NT2/D1 (cell line): ENCODE results near the gene ITGAL.
A peak's percentile ranks its signal among the peaks of the same experiment; 100 is the strongest.

ENCODE experiments used
- DNase-seq: peaks from one replicate; pipeline ENCODE4 v3.0.0-alpha.2; 2011; ENCODE audit warnings: low read depth, low spot score
- H3K27me3 ChIP-seq: 2 replicates; pipeline ENCODE4 v1.6.0; 2011; ENCODE audit warnings: mild to moderate bottlenecking; ENCODE audit not compliant: insufficient read length, insufficient read depth
- H3K36me3 ChIP-seq: 2 replicates; pipeline ENCODE4 v1.6.1; 2011; ENCODE audit warnings: mild to moderate bottlenecking, low read length, mixed read lengths; ENCODE audit not compliant: insufficient read depth, insufficient read length
- H3K4me1 ChIP-seq: 2 replicates; pipeline ENCODE4 v1.5.1; 2011; ENCODE audit not compliant: insufficient read depth, insufficient read length
- H3K4me3 ChIP-seq: 2 replicates; pipeline ENCODE4 v1.5.1; 2011; ENCODE audit warnings: low read depth; ENCODE audit not compliant: insufficient read length
- H3K9ac ChIP-seq: 2 replicates; pipeline ENCODE4 v1.6.0; 2011; ENCODE audit warnings: low read depth; ENCODE audit not compliant: insufficient read length
- H3K9me3 ChIP-seq: 2 replicates; pipeline ENCODE4 v1.5.1; 2011; ENCODE audit warnings: mild to moderate bottlenecking, low read length; ENCODE audit not compliant: insufficient read depth
- SUZ12 ChIP-seq: IDR thresholded peaks from 2 replicates; pipeline ENCODE4 v1.6.1; 2011; ENCODE audit not compliant: insufficient read length, insufficient read depth; ENCODE audit errors: extremely low read depth
- YY1 ChIP-seq: IDR thresholded peaks from 2 replicates; pipeline ENCODE4 v1.6.1; 2011; ENCODE audit not compliant: insufficient read length, insufficient read depth
- ZNF274 ChIP-seq: IDR thresholded peaks from 2 replicates; pipeline ENCODE4 v1.6.1; 2011; ENCODE audit warnings: mild to moderate bottlenecking, low read depth, low read length

Gene ITGAL

DNA sequence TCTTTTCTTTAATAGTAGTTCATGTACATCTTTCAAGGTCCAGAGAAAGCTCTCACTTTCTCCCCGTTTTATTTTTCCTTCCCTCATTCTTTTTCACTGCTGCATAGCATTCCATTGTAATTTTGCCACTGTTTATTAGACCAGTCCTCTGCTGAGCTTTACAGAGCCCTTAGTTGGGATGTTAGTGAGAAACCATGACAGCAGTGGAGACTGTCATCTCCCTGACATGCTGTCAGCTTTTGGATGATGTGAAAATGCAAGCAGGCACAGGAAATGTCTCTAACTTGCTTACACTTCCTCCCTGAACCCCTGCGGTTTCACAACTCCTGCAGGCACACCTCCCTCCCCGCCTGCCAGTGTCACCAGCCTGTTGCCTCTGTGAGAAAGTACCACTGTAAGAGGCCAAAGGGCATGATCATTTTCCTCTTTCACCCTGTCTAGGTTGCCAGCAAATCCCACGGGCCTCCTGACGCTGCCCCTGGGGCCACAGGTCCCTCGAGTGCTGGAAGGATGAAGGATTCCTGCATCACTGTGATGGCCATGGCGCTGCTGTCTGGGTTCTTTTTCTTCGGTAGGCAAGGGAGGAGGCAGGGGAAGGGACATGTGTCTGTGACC is at the start of gene ITGAL:
TSS of gene ITGAL (plus strand) at position 415 of the 615 bp plus-strand sequence. CDS start at position 511, 96 bp downstream.
- Histone ChIP-seq H3K4me1 (peaks cover 5% of the 10 kb centered on the region), H3K9me3 (no peaks in the 10 kb centered on the region), H3K27me3 (no peaks in the 10 kb centered on the region), H3K9ac (no peak within 1 kb of the TSS), H3K36me3 (no peaks in the 10 kb centered on the region), H3K4me3 (no peak within 1 kb of the TSS)
- TF ChIP-seq YY1: no peak
- TF ChIP-seq SUZ12: no peak
- no peak for TF ChIP-seq ZNF274
- DNase-seq: no peak

GRCh38 chr16:30428055-30428454 is 44.5 kb upstream of the ITGAL start:
- H3K4me1 ChIP-seq: peaks cover 2% of the 10 kb centered on the region
- H3K36me3 ChIP-seq: peaks cover 38% of the 10 kb centered on the region
- no peak overlapping the region for H3K4me3 ChIP-seq
- no peaks in the 10 kb centered on the region for H3K9me3 ChIP-seq
- H3K27me3 ChIP-seq: no peaks in the 10 kb centered on the region
- TF ChIP-seq ZNF274 (no peak), SUZ12 (no peak), YY1 (no peak)
- no peak for DNase-seq
- H3K9ac ChIP-seq: no peak overlapping the region

DNA sequence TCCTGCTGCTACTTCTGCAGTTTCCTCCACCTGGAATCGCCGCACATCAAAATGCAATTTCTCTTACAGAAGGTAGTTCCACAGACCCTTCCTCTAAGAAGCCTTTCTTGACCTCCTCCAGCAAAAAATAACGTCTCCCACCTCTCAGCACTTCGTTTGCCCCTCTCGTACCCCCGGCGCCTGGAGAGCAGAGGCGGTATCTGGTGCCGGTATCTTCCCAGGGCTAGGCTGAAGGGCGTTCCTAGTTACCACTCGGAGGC is 43.2 kb upstream of the ITGAL start:
- TF ChIP-seq YY1: no peak
- TF ChIP-seq SUZ12: no peak
- no peak for TF ChIP-seq ZNF274
- H3K4me1 ChIP-seq: peaks cover 2% of the 10 kb centered on the region
- H3K9ac ChIP-seq: peak overlapping the region; percentile 92
- DNase-seq: no peak
- peak overlapping the region; percentile 98 for H3K4me3 ChIP-seq
- peaks cover 26% of the 10 kb centered on the region for H3K36me3 ChIP-seq
- H3K9me3 ChIP-seq: no peaks in the 10 kb centered on the region
- H3K27me3 ChIP-seq: no peaks in the 10 kb centered on the region

GRCh38 chr16:30429678-30430427 is 42.7 kb upstream of the ITGAL start, which contains the start of gene DCTPP1:
TSS of gene DCTPP1 (minus strand) at chr16:30430030. CDS start at chr16:30429980, 50 bp downstream.
- Histone ChIP-seq H3K4me3 (peak within 1 kb of the TSS; percentile 98), H3K27me3 (no peaks in the 10 kb centered on the region), H3K9ac (peak within 1 kb of the TSS; percentile 92), H3K36me3 (peaks cover 21% of the 10 kb centered on the region), H3K4me1 (peaks cover 2% of the 10 kb centered on the region), H3K9me3 (no peaks in the 10 kb centered on the region)
- peak; percentile 98 for DNase-seq
- TF ChIP-seq ZNF274 (no peak), SUZ12 (no peak), YY1 (no peak)

DNA sequence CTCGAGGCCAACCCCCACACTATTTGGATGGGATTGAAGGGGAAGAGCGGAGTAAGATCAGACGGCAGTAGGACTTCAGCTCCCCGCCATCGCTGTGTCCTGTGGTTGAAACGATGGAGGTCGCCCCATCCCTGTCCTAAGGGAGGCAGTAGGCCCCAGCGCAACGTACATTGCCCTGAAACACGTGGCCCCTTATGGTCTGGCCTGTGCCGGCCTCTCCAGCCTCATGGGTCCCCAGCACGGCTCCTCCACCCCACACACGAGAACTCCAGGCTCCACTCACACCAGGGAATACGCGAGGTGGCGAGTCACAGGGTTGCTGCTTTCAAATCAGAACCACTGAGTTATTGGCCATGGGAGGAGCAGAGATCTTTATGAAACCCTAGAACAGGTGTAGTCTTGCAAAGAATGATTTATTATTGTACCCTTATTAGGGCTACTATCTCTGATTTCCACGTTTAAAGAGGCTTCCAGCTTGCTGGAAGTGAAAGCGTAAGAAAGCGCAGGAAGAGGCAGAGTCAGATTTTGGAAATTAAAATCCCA is 42.0 kb upstream of the ITGAL start:
- Histone ChIP-seq H3K9ac (no peak overlapping the region), H3K4me3 (peak overlapping the region; percentile 0), H3K27me3 (no peaks in the 10 kb centered on the region), H3K9me3 (no peaks in the 10 kb centered on the region), H3K4me1 (peaks cover 2% of the 10 kb centered on the region), H3K36me3 (peaks cover 17% of the 10 kb centered on the region)
- TF ChIP-seq YY1: no peak
- no peak for TF ChIP-seq ZNF274
- TF ChIP-seq SUZ12: no peak
- DNase-seq: no peak

GRCh38 chr16:30434852-30435251 is 37.7 kb upstream of the ITGAL start:
- Histone ChIP-seq H3K9me3 (no peaks in the 10 kb centered on the region), H3K36me3 (no peaks in the 10 kb centered on the region), H3K9ac (no peak overlapping the region), H3K4me1 (no peaks in the 10 kb centered on the region), H3K27me3 (no peaks in the 10 kb centered on the region), H3K4me3 (no peak overlapping the region)
- no peak for DNase-seq
- TF ChIP-seq SUZ12 (no peak), ZNF274 (no peak), YY1 (no peak)

DNA sequence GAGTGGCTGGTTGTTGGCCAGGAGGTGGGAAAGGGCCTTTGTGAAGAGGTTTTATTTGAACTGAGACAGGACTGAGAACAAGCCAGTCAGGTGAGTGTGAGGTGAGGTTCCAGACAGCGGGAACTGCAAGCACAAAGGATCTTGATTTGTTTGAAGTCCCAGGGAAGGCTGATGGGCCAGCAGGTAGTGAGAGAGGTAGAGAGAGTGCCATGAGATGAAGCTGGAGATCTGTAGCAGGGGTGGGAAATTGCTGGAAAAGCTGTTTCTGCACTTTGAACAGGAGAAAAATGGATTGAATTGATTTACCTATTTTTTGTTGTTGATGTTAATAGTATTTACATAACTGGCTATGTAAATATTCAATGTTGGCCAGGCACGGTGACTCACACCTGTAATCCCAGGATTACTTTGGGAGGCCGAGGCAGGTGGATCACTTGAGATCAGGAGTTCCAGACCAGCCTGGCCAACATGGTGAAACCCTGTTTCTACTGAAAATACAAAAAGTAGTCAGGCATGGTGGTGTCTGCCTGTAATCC is 35.0 kb upstream of the ITGAL start:
- DNase-seq: no peak
- H3K9me3 ChIP-seq: no peaks in the 10 kb centered on the region
- no peak overlapping the region for H3K4me3 ChIP-seq
- no peaks in the 10 kb centered on the region for H3K27me3 ChIP-seq
- H3K9ac ChIP-seq: no peak overlapping the region
- H3K36me3 ChIP-seq: no peaks in the 10 kb centered on the region
- TF ChIP-seq ZNF274 (no peak), SUZ12 (no peak), YY1 (no peak)
- H3K4me1 ChIP-seq: no peaks in the 10 kb centered on the region
